HL-60 (cell line): ENCODE data around the gene YBEY.

Source experiments
- CTCF ChIP-seq: IDR thresholded peaks from one replicate; pipeline ENCODE4 v1.5.1; 2011; ENCODE audit warnings: low read length, control low read depth, inconsistent platforms; ENCODE audit not compliant: insufficient read depth
- POLR2AphosphoS5 ChIP-seq: IDR thresholded peaks from 2 replicates; pipeline ENCODE4 v1.6.1; 2012; ENCODE audit warnings: low read depth
- SPI1 ChIP-seq: IDR thresholded peaks from 2 replicates; pipeline ENCODE4 v1.6.1; 2012; ENCODE audit warnings: low read depth, mild to moderate bottlenecking, borderline replicate concordance
- TF ChIP-seq, protein P1 (sequence below): IDR thresholded peaks from 2 replicates; pipeline ENCODE4 v1.6.1; 2012; ENCODE audit warnings: low read depth; ENCODE audit not compliant: insufficient replicate concordance

GRCh38 chr21:46247699-46248421 lies 38.3 kb upstream of the YBEY start:
- TF ChIP-seq CTCF = no peak
- TF ChIP-seq, protein P1, sequence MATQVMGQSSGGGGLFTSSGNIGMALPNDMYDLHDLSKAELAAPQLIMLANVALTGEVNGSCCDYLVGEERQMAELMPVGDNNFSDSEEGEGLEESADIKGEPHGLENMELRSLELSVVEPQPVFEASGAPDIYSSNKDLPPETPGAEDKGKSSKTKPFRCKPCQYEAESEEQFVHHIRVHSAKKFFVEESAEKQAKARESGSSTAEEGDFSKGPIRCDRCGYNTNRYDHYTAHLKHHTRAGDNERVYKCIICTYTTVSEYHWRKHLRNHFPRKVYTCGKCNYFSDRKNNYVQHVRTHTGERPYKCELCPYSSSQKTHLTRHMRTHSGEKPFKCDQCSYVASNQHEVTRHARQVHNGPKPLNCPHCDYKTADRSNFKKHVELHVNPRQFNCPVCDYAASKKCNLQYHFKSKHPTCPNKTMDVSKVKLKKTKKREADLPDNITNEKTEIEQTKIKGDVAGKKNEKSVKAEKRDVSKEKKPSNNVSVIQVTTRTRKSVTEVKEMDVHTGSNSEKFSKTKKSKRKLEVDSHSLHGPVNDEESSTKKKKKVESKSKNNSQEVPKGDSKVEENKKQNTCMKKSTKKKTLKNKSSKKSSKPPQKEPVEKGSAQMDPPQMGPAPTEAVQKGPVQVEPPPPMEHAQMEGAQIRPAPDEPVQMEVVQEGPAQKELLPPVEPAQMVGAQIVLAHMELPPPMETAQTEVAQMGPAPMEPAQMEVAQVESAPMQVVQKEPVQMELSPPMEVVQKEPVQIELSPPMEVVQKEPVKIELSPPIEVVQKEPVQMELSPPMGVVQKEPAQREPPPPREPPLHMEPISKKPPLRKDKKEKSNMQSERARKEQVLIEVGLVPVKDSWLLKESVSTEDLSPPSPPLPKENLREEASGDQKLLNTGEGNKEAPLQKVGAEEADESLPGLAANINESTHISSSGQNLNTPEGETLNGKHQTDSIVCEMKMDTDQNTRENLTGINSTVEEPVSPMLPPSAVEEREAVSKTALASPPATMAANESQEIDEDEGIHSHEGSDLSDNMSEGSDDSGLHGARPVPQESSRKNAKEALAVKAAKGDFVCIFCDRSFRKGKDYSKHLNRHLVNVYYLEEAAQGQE = no peak
- TF ChIP-seq POLR2AphosphoS5 = no peak
- no peak for TF ChIP-seq SPI1
